GM23248 (cell line): ENCODE results near the gene RNF149. TPM values are rescaled to one million over a fixed set of nuclear protein-coding genes. Genes with fewer than 3 reads are reported as not detected.

Source experiments
- DNase-seq: peaks from one replicate; pipeline ENCODE4 v3.0.0-alpha.2; 2015
- H2AFZ ChIP-seq: fragments of 200-600 bp; sonication (generic); 2 replicates; pipeline ENCODE4 v1.6.1; 2016; ENCODE audit warnings: antibody characterized with exemption
- H3F3A ChIP-seq: fragments of 200-600 bp; sonication (generic); 2 replicates; pipeline ENCODE4 v1.6.1; 2016; ENCODE audit warnings: mild to moderate bottlenecking, antibody characterized with exemption, mixed run types; ENCODE audit not compliant: insufficient read depth
- H3K27ac ChIP-seq: fragments of 200-600 bp; sonication (generic); 2 replicates; pipeline ENCODE4 v1.5.1; 2016; ENCODE audit warnings: mild to moderate bottlenecking
- H3K27me3 ChIP-seq: fragments of 200-600 bp; sonication (generic); replicated peaks from 2 replicates; pipeline ENCODE4 v1.6.1; 2016; ENCODE audit warnings: mild to moderate bottlenecking; ENCODE audit not compliant: insufficient read depth
- H3K36me3 ChIP-seq: fragments of 200-600 bp; sonication (generic); 2 replicates; pipeline ENCODE4 v1.6.1; 2016; ENCODE audit warnings: low read depth, mild to moderate bottlenecking
- H3K4me1 ChIP-seq: fragments of 200-600 bp; sonication (generic); 2 replicates; pipeline ENCODE4 v1.6.1; 2016; ENCODE audit warnings: mild to moderate bottlenecking; ENCODE audit not compliant: insufficient read depth
- H3K4me2 ChIP-seq: fragments of 200-600 bp; sonication (generic); one replicate; pipeline ENCODE4 v1.6.1; 2016; ENCODE audit warnings: mild to moderate bottlenecking; ENCODE audit not compliant: unreplicated experiment
- H3K4me3 ChIP-seq: fragments of 200-600 bp; sonication (generic); 2 replicates; pipeline ENCODE4 v1.5.1; 2016; ENCODE audit warnings: mild to moderate bottlenecking
- H3K79me2 ChIP-seq: fragments of 200-600 bp; sonication (generic); 2 replicates; pipeline ENCODE4 v1.6.1; 2016; ENCODE audit warnings: mild to moderate bottlenecking; ENCODE audit not compliant: insufficient read depth
- H3K9ac ChIP-seq: fragments of 200-600 bp; sonication (generic); 2 replicates; pipeline ENCODE4 v1.6.1; 2016; ENCODE audit warnings: mild to moderate bottlenecking
- H3K9me2 ChIP-seq: fragments of 200-600 bp; sonication (generic); 2 replicates; pipeline ENCODE4 v1.6.1; 2016; ENCODE audit warnings: mixed run types, mild to moderate bottlenecking, moderate library complexity; ENCODE audit not compliant: insufficient read depth
- H3K9me3 ChIP-seq: fragments of 200-600 bp; sonication (generic); one replicate; pipeline ENCODE4 v1.6.1; 2017; ENCODE audit warnings: low read depth
- H4K20me1 ChIP-seq: fragments of 200-600 bp; sonication (generic); 2 replicates; pipeline ENCODE4 v1.6.0; 2016; ENCODE audit not compliant: insufficient read depth
- EZH2 ChIP-seq: fragments of 200-600 bp; sonication (generic); IDR thresholded peaks from 2 replicates; pipeline ENCODE4 v1.6.1; 2018; ENCODE audit warnings: antibody characterized with exemption, mild to moderate bottlenecking; ENCODE audit not compliant: insufficient read depth, poor library complexity, severe bottlenecking
- EZH2phosphoT487 ChIP-seq: fragments of 200-600 bp; sonication (generic); IDR thresholded peaks from 2 replicates; pipeline ENCODE4 v1.6.1; 2018; ENCODE audit warnings: antibody characterized with exemption, moderate library complexity, mild to moderate bottlenecking, low read depth; ENCODE audit not compliant: insufficient read depth
- whole genome bisulfite sequencing, 2 experiments: methylation state at CpG; one replicate each; pipeline ENCODE4 v1.1.6; 2015 to 2017; ENCODE audit warnings: low lambda C conversion rate in 2 of 2, low coverage in 1 of 2; ENCODE audit errors: missing lambda C conversion rate in 2 of 2; 5-methylcytosine and 5-hydroxymethylcytosine counted together
- in situ Hi-C: fragments of 300-500 bp; cut with MboI; formaldehyde crosslinking; loops from 2 replicates; pipeline ENCODE4 v1.15.0; 2020
- polyA plus RNA-seq: library from polyadenylated mRNA; unstranded; fragments of >200 nt; fragmentation: Nextera tagmentation; extraction: Ambion mirVana; gene quantifications from 2 replicates; pipeline ENCODE4 v1.2.1, GENCODE V29; 2016
- total RNA-seq: library from RNA; depleted of rRNA; stranded (reverse); fragments of >200 nt; shearing (Covaris generic); gene quantifications from 2 replicates; pipeline ENCODE4 v1.2.3, GENCODE V29; 2014

Gene RNF149
- total and polyA plus RNA-seq, 2 experiments from 2014 or later: 51.9 to 58.1 TPM

DNA sequence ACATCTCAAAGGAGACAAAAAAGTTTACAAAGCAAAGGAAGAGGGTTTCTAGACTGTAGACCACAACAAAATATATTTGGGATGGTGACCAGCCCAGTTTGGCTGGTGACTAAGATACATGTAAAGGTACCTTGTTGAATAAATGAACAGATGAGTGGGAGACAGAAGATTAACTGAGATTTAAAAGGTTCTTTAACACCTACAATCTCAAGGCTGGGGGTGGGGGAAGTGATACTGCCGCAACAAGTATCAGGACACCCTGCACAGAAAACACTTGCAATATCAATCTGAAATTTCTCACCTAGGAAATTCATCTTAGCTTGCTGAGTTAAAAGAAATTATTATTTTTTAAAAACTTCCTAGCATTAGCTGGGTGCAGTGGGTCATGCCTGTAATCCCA is 8.3 kb downstream of the RNF149 start:
- H3K9me2 ChIP-seq: no peaks in the 10 kb centered on the region
- WGBS, 2 experiments: 100% methylated on average over 1 of the region's 1 CpG
- no peaks in the 10 kb centered on the region for H3K9me3 ChIP-seq
- in situ Hi-C loops: no loop called here
- H3K4me3 ChIP-seq: no peak overlapping the region
- H4K20me1 ChIP-seq: peaks cover 13% of the 10 kb centered on the region; the same call in 1 of the 2 replicates
- DNase-seq: no peak
- H3K27me3 ChIP-seq: no peaks in the 10 kb centered on the region
- TF ChIP-seq EZH2phosphoT487: no peak
- TF ChIP-seq EZH2: no peak
- no peak overlapping the region for H2AFZ ChIP-seq
- peaks cover 100% of the 10 kb centered on the region for H3K79me2 ChIP-seq
- H3F3A ChIP-seq: peaks cover 27% of the 10 kb centered on the region
- no peak overlapping the region for H3K4me2 ChIP-seq
- H3K36me3 ChIP-seq: no peaks in the 10 kb centered on the region
- peaks cover 33% of the 10 kb centered on the region for H3K4me1 ChIP-seq
- H3K9ac ChIP-seq: no peak overlapping the region
- H3K27ac ChIP-seq: no peak overlapping the region

DNA sequence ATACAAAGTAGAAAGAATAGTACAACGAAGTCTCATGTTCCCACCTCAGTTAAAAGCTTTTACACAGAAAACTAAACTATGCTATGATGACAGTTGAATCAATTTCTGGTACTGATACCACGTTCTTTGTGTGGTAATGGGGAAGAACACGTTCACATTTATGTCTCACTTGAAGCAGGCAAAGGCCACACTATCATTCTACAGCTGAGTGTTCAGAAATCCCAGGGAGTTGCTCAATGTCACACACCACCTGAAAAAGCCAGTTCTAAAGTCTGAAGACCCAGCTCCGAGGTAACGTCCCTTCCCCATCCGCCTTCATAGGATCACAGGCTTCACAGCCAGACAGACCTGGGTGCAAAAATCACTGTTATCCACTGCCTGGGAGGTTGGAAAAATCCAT is 8.9 kb downstream of the RNF149 start:
- H3F3A ChIP-seq: peaks cover 27% of the 10 kb centered on the region
- peaks cover 31% of the 10 kb centered on the region for H3K4me1 ChIP-seq
- TF ChIP-seq EZH2 (no peak), EZH2phosphoT487 (no peak)
- peaks cover 14% of the 10 kb centered on the region; the same call in 1 of the 2 replicates for H4K20me1 ChIP-seq
- H3K36me3 ChIP-seq: peaks cover 3% of the 10 kb centered on the region; the same call in 1 of the 2 replicates
- WGBS, 2 experiments: 82 to 84% methylated on average over 6 of the region's 6 CpGs
- in situ Hi-C loops: no loop called here
- no peak overlapping the region for H2AFZ ChIP-seq
- no peak overlapping the region for H3K9ac ChIP-seq
- H3K27me3 ChIP-seq: no peaks in the 10 kb centered on the region
- H3K9me3 ChIP-seq: no peaks in the 10 kb centered on the region
- DNase-seq: no peak
- H3K27ac ChIP-seq: no peak overlapping the region
- no peak overlapping the region for H3K4me3 ChIP-seq
- peaks cover 100% of the 10 kb centered on the region for H3K79me2 ChIP-seq
- no peaks in the 10 kb centered on the region for H3K9me2 ChIP-seq
- no peak overlapping the region for H3K4me2 ChIP-seq

GRCh38 chr2:101297383-101297782 is 11.1 kb downstream of the RNF149 start:
- Histone ChIP-seq H3F3A (peaks cover 25% of the 10 kb centered on the region), H3K79me2 (peaks cover 100% of the 10 kb centered on the region), H3K9me3 (no peaks in the 10 kb centered on the region), H2AFZ (no peak overlapping the region), H3K27me3 (no peaks in the 10 kb centered on the region), H4K20me1 (peaks cover 14% of the 10 kb centered on the region; the same call in 1 of the 2 replicates), H3K27ac (no peak overlapping the region), H3K4me3 (no peak overlapping the region), H3K9me2 (no peaks in the 10 kb centered on the region), H3K4me2 (no peak overlapping the region), H3K9ac (no peak overlapping the region), H3K36me3 (peaks cover 24% of the 10 kb centered on the region), H3K4me1 (peaks cover 31% of the 10 kb centered on the region)
- TF ChIP-seq EZH2phosphoT487 (no peak), EZH2 (no peak)
- 50 to 54% methylated on average over 2 of the region's 2 CpGs for WGBS, 2 experiments
- no peak for DNase-seq
- in situ Hi-C loops: no loop called here

DNA sequence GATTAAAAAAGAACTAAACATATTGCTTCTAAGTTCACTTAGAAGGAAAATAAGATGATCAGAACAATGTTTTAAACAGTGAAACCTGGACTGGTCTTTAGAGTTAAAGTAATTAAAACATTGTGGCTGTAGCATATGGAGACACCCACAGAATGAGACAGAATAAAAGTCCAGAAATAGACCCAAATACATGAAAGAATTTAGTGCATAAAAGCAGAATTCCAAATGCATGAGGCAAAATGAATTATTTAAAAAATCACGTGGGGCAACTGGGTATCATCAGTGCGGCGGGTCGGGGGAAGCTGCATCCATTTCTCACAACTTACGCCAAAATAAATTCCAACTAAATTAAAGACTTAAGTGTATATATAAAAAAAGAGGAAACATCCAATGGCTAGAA is 12.1 kb downstream of the RNF149 start:
- Histone ChIP-seq H2AFZ (no peak overlapping the region), H3K4me2 (peak overlapping the region; percentile 90), H3K4me1 (peaks cover 31% of the 10 kb centered on the region), H3F3A (peaks cover 25% of the 10 kb centered on the region), H3K9me3 (no peaks in the 10 kb centered on the region), H3K27ac (peak overlapping the region; percentile 75), H3K36me3 (peaks cover 32% of the 10 kb centered on the region), H3K79me2 (peaks cover 100% of the 10 kb centered on the region), H3K27me3 (no peaks in the 10 kb centered on the region), H3K9me2 (no peaks in the 10 kb centered on the region), H4K20me1 (peaks cover 14% of the 10 kb centered on the region; the same call in 1 of the 2 replicates), H3K9ac (peak overlapping the region; percentile 33), H3K4me3 (peak overlapping the region; percentile 52)
- DNase-seq: peak; percentile 58
- WGBS, 2 experiments: 36 to 39% methylated on average over 5 of the region's 5 CpGs
- no peak for TF ChIP-seq EZH2
- no peak for TF ChIP-seq EZH2phosphoT487
- in situ Hi-C loops: no loop called here

DNA sequence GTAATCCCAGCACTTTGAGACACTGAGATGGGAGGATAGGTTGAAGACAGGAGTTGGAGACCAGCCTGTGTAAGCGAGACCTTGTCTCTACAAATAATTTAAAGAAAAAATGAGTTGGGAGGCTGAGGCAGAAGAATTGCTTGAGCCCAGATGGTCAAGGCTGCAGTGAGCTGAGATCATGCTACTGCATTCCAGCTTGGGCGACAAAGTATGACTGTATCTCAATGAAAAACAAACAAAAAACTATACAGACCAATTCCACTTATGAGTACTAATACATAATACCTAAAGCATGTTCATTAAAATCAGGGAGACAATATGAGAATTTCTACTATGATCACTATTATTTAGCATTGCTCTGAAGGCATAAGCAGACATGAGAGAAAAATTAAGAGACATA is 12.6 kb downstream of the RNF149 start:
- Histone ChIP-seq H3K4me3 (peak overlapping the region; percentile 52), H3K27me3 (no peaks in the 10 kb centered on the region), H3K9me3 (no peaks in the 10 kb centered on the region), H3K4me1 (peaks cover 31% of the 10 kb centered on the region), H3K27ac (peak overlapping the region; percentile 75), H3K4me2 (peak overlapping the region; percentile 90), H3K79me2 (peaks cover 99% of the 10 kb centered on the region), H3K36me3 (peaks cover 32% of the 10 kb centered on the region), H3F3A (peaks cover 25% of the 10 kb centered on the region), H2AFZ (no peak overlapping the region), H3K9me2 (no peaks in the 10 kb centered on the region), H3K9ac (peak overlapping the region; percentile 33), H4K20me1 (peaks cover 14% of the 10 kb centered on the region; the same call in 1 of the 2 replicates)
- in situ Hi-C loops: no loop called here
- WGBS, 2 experiments: 5 to 8% methylated on average over 2 of the region's 2 CpGs
- peak; percentile 82 for DNase-seq
- TF ChIP-seq EZH2phosphoT487 (no peak), EZH2 (no peak)
